Kidney (tissue), 14 donors: ENCODE data around the gene FAM167B. TPM values are rescaled to one million over a fixed set of nuclear protein-coding genes. Genes with fewer than 3 reads are reported as not detected.
"Not testable (repeated sequence)": the region's sequence is repeated elsewhere in the genome, so short reads cannot be mapped to it uniquely, and the experiment has no call there.

ENCODE experiments used
- DNase-seq, 5 donors: peaks; one replicate each; pipeline ENCODE4 v3.0.0-alpha.2; 2013 to 2020
- FAIRE-seq: peaks from 2 replicates; lab custom pipeline; 2012; peaks lifted over from hg19 to GRCh38; lab: Jason Lieb, UNC
- H3K27ac ChIP-seq, 2 donors: one replicate each; pipeline ENCODE4 v1.7.0; 2013; ENCODE audit warnings: low read depth in 2 of 2, low read length in 2 of 2, inconsistent platforms in 1 of 2
- H3K27me3 ChIP-seq: one replicate; pipeline ENCODE4 v1.7.1; 2013; ENCODE audit warnings: low read length, inconsistent platforms; ENCODE audit not compliant: control insufficient read depth, insufficient read depth
- H3K36me3 ChIP-seq, 3 donors: one replicate each; pipeline versions ENCODE4 v1.7.0 to v1.7.1; 2013; ENCODE audit warnings: low read length in 3 of 3, control low read depth in 1 of 3, inconsistent platforms in 1 of 3; ENCODE audit not compliant: insufficient read depth in 3 of 3, control insufficient read depth in 2 of 3
- H3K4me1 ChIP-seq, 3 donors: one replicate each; pipeline versions ENCODE4 v1.7.0 to v1.7.1; 2013; ENCODE audit warnings: low read length in 3 of 3, inconsistent platforms in 1 of 3, low read depth in 1 of 3; ENCODE audit not compliant: control insufficient read depth in 2 of 3, insufficient read depth in 2 of 3
- H3K4me3 ChIP-seq, 3 donors: one replicate each; pipeline versions ENCODE4 v1.7.0 to v1.8.1; 2013; ENCODE audit warnings: low read length in 3 of 3, control low read depth in 1 of 3, inconsistent platforms in 1 of 3
- H3K9ac ChIP-seq, 3 donors: one replicate each; pipeline versions ENCODE4 v1.7.0 to v1.7.1; 2013; ENCODE audit warnings: low read length in 3 of 3, control low read depth in 1 of 3, inconsistent platforms in 1 of 3
- H3K9me3 ChIP-seq, 3 donors: one replicate each; pipeline versions ENCODE4 v1.7.0 to v1.7.1; 2013; ENCODE audit warnings: low read length in 3 of 3, control low read depth in 1 of 3, inconsistent platforms in 1 of 3; ENCODE audit not compliant: control insufficient read depth in 2 of 3, insufficient read depth in 1 of 3
- intact Hi-C: fragments of 100-400 bp; cut with DNase I; formaldehyde crosslinking; loops from one replicate; pipeline ENCODE4 v1.11.1; 2022
- polyA plus RNA-seq: library from polyadenylated mRNA; stranded (reverse); fragments of 350-450 nt; fragmentation: Illumina TruSeq; extraction: RNeasy Lipid Tissue Mini Kit (QIAGEN cat#74804); gene quantifications from one replicate; pipeline ENCODE4 v1.2.3, GENCODE V29; 2014; ENCODE audit warnings: low read depth, low replicate concordance; ENCODE audit not compliant: insufficient read depth
- total RNA-seq: library from RNA; stranded (reverse); fragmentation: NEBNext Ultra II Directional; extraction: Animal tissue kit (Norgen Biotek cat#: 25700); gene quantifications from one replicate; pipeline ENCODE4 v1.2.1, GENCODE V29; 2021
- TF ChIP-seq, protein P1 (sequence below): IDR thresholded peaks from 3 replicates; pipeline ENCODE4 v1.5.1; 2012; ENCODE audit warnings: mild to moderate bottlenecking, moderate library complexity, borderline replicate concordance; ENCODE audit not compliant: insufficient read depth; ENCODE audit errors: extremely low read depth
- donor health status: control.
- donor health status: control.
- donor health status: control.
- donor health status: control.
- donor health status: control.
- donor health status: DM: yes; HTN: yes; CAD: no.
- donor health status: Normal renal cell carcinoma (clear cell type).

Gene FAM167B
- total and polyA plus RNA-seq, 2 donors from 2014 or later: 19.6 to 84.8 TPM

DNA sequence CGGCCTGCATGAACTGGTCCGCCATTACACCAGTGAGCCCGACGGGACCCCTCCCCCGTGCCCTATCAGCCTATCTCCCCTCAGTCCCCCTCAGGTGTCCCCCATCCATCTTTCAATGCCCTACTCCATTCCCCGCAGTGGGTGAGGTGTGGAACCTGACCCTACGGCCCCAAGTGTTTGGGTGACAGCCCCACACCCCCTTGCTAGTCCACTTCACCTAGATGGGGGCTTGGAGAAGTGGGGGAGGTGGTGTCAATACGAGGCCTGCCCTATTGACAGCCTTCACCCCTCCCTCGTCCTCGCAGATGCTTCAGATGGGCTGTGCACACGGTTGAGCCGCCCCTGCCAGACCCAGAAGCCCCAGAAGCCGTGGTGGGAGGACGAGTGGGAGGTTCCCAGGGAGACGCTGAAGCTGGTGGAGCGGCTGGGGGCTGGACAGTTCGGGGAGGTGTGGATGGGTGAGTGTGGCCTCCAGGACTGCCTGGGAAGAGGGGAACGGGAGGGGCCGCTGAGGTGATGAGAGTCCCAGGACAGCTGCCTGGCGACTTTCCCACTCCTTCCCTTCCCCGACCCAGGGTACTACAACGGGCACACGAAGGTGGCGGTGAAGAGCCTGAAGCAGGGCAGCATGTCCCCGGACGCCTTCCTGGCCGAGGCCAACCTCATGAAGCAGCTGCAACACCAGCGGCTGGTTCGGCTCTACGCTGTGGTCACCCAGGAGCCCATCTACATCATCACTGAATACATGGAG lies 29.2 kb downstream of the FAM167B start:
- Histone ChIP-seq H3K9me3 (peaks cover 0 to 2% (median 0%) of the 10 kb centered on the region in 3 donors), H3K27ac (no peak overlapping the region), H3K36me3 (no peaks in the 10 kb centered on the region), H3K9ac (no peak overlapping the region), H3K27me3 (peaks cover 3% of the 10 kb centered on the region), H3K4me1 (peaks cover 0 to 4% (median 2%) of the 10 kb centered on the region in 3 donors), H3K4me3 (no peak overlapping the region)
- FAIRE-seq (no peak), DNase-seq (peak in 2 of 5 donors; percentile 40 to 59)
- intact Hi-C loops: no loop called here
- TF ChIP-seq, protein P1, sequence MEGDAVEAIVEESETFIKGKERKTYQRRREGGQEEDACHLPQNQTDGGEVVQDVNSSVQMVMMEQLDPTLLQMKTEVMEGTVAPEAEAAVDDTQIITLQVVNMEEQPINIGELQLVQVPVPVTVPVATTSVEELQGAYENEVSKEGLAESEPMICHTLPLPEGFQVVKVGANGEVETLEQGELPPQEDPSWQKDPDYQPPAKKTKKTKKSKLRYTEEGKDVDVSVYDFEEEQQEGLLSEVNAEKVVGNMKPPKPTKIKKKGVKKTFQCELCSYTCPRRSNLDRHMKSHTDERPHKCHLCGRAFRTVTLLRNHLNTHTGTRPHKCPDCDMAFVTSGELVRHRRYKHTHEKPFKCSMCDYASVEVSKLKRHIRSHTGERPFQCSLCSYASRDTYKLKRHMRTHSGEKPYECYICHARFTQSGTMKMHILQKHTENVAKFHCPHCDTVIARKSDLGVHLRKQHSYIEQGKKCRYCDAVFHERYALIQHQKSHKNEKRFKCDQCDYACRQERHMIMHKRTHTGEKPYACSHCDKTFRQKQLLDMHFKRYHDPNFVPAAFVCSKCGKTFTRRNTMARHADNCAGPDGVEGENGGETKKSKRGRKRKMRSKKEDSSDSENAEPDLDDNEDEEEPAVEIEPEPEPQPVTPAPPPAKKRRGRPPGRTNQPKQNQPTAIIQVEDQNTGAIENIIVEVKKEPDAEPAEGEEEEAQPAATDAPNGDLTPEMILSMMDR: no peak

DNA sequence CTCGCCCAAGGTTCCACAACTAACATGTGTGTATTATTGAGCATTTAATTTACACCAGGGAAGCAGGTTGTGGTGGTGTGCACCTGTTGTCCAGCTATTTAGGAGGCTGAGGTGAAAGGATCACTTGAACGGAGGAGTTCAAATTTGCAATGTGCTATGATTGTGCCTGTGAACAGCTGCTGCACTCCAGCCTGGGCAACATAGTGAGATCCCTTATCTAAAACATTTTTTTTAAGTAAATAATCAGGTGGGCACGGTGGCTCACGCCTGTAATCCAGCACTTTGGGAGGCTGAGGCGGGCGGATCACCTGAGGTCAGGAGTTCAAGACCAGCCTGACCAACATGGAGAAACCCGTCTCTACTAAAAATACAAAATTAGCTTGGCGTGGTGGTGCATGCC lies 37.8 kb downstream of the FAM167B start:
- H3K4me1 ChIP-seq, DNase-seq, H3K36me3 ChIP-seq, intact Hi-C loops, H3K27me3 ChIP-seq, H3K9ac ChIP-seq, FAIRE-seq, H3K9me3 ChIP-seq, H3K27ac ChIP-seq, H3K4me3 ChIP-seq: not testable (repeated sequence)

DNA sequence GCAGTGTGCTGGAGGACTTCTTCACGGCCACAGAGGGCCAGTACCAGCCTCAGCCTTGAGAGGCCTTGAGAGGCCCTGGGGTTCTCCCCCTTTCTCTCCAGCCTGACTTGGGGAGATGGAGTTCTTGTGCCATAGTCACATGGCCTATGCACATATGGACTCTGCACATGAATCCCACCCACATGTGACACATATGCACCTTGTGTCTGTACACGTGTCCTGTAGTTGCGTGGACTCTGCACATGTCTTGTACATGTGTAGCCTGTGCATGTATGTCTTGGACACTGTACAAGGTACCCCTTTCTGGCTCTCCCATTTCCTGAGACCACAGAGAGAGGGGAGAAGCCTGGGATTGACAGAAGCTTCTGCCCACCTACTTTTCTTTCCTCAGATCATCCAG lies 38.6 kb downstream of the FAM167B start:
- H3K9me3 ChIP-seq: no peaks in the 10 kb centered on the region
- H3K4me3 ChIP-seq: no peak overlapping the region
- H3K4me1 ChIP-seq: no peaks in the 10 kb centered on the region
- H3K36me3 ChIP-seq: no peaks in the 10 kb centered on the region
- H3K27ac ChIP-seq: no peak overlapping the region
- no peak for FAIRE-seq
- no peak overlapping the region for H3K9ac ChIP-seq
- no peaks in the 10 kb centered on the region for H3K27me3 ChIP-seq
- intact Hi-C loops: no loop called here
- DNase-seq: no peak
- TF ChIP-seq, protein P1: no peak

DNA sequence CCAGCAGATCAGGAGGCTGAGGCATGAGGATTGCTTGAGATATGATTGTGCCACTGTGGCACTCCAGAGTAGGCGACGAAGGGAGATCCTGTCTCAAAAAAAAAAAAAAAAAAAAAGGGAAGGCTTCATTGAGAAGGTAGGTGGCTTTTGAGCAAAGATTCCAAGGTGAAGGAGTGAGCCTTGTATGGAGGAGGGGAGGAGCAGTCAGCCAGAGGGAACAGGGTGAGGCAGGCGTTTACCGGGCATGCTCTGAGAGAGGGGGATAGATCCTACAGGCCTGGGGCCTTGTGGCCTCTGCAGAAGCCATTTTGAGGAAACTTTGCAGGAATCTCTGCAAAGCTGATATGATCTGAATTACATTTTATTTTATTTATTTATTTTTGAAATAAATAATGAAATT lies 39.7 kb downstream of the FAM167B start:
- Histone ChIP-seq H3K4me1 (no peaks in the 10 kb centered on the region), H3K36me3 (no peaks in the 10 kb centered on the region), H3K27ac (no peak overlapping the region), H3K27me3 (no peaks in the 10 kb centered on the region), H3K9me3 (no peaks in the 10 kb centered on the region), H3K4me3 (no peak overlapping the region), H3K9ac (no peak overlapping the region)
- intact Hi-C loops: no loop called here
- TF ChIP-seq, protein P1: no peak
- DNase-seq: peak in 1 of 5 donors; percentile 26
- no peak for FAIRE-seq
